Epithelial cell of proximal tubule (primary cell): ENCODE data around the gene HASPIN. TPM values are rescaled to one million over a fixed set of nuclear protein-coding genes. Genes with fewer than 3 reads are reported as not detected.

Source experiments
- DNase-seq: peaks from one replicate; pipeline ENCODE4 v3.0.0-alpha.2; 2011; ENCODE audit warnings: low read depth
- H3K4me3 ChIP-seq: 2 replicates; pipeline ENCODE4 v1.5.1; 2011; ENCODE audit warnings: low read depth, mild to moderate bottlenecking, low read length
- CTCF ChIP-seq: conservative IDR thresholded peaks from 2 replicates; pipeline ENCODE4 v1.5.1; 2012; ENCODE audit warnings: low read depth, mild to moderate bottlenecking, low read length
- total RNA-seq: library from RNA; depleted of rRNA; stranded (reverse); fragments of >200 nt; gene quantifications from 2 replicates; pipeline ENCODE4 v1.2.3, GENCODE V29; 2015

Gene HASPIN
- total RNA-seq, 1 donor from 2014 or later = 12.3 TPM

- DNase-seq = no peak
- TF ChIP-seq CTCF = no peak
- H3K4me3 ChIP-seq = peak overlapping the region; percentile 40
Observed at GRCh38 chr17:3754458-3755334, 31.0 kb downstream of the HASPIN start.

GRCh38 chr17:3755335-3756030 lies 31.8 kb downstream of the HASPIN start:
- TF ChIP-seq CTCF = no peak
- peak overlapping the region; percentile 40 for H3K4me3 ChIP-seq
- DNase-seq = no peak

GRCh38 chr17:3759597-3760216 lies 36.0 kb downstream of the HASPIN start:
- TF ChIP-seq CTCF = no peak
- no peak overlapping the region for H3K4me3 ChIP-seq

DNA sequence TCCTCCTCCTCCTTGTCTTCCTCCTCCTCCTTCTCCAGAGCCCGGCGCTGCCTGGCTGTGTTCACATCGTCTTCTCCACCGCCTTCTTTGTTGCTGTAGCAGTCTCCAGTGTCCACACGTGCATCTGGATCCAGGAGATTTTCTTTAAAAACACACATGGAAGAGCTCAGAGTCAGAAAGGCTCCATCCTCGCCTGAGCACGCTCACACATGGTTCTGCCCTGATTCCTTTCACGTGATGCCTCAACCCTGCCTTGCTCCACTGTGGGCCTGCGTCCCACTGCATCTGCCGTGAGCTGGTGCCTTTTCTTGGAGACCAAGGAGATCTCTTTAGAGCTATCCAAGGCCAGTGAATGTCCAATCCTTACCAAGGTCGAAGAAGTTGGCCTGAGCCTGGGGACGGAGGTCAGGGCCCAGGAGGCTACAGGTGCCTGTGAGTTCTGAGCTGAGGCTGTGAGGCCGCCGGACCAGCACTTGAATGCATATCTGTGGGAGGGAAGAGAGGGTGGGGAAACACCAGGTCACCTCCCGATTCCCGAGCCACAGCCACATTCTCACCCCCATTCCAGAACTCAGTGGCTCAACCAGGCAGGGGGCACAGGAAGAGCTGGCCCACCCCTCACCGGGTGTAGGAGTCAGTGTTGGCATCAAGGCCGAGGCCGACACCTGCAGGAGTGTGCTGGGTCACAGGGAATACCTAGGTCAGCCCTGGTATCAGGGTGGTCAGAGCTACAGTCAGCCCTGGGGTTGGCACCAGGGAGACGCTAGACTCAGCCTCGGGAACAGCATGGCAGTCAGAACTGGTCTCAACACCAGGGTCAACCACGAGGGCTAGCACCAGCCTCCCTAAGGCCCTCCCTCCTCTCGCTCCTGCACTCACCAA lies 37.6 kb downstream of the HASPIN start:
- no peak for TF ChIP-seq CTCF
- no peak overlapping the region for H3K4me3 ChIP-seq
- DNase-seq = no peak

More at GRCh38 chr17:3759597-3760216, 36.0 kb downstream of the HASPIN start:
- DNase-seq = no peak

DNA sequence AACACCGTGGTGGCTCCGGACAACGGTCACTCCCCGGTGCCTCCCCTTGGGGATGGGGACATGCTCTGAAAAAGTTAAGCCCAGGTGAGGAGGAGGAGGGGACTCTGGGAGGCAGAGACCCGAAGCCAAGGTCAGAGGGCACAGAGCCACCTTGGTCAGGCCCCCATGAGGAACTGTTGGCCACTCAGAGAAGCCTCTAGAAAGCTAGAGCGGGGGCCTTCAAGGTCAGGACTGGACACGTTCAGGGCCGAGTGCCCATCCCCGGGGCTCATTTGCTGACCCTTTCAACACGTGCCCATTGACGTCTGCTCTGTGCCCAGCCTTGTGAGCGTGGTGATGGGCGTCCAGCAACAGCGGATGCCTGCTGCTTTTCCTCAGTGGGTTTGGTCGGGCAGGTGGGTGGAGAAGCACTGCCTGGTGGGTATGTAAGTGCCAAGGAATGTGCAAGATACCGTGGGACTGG lies 38.2 kb downstream of the HASPIN start:
- no peak overlapping the region for H3K4me3 ChIP-seq
- DNase-seq = no peak
- no peak for TF ChIP-seq CTCF
